Measurements from ENCODE around the gene VEPH1.

DNA sequence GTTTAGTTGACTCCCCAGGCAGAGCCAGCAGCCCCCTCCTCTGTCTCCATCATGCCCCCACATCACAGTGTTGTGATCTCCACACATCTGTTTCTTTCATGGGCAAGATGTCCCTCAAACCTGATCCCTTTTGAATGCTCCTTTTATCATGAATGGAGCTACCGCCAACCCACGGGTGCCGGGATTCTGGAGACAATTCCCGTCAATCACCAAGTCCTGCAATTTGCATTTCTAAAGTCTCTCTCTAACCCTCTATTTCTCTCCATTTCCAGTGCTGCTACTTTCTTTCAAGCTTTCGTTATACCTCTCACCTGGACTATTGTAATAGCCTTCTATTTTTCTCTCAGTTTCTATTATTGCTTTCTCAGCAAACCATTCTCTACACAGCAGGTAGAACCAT, 253.6 kb downstream of the VEPH1 start:
- TF ChIP-seq, protein P1, sequence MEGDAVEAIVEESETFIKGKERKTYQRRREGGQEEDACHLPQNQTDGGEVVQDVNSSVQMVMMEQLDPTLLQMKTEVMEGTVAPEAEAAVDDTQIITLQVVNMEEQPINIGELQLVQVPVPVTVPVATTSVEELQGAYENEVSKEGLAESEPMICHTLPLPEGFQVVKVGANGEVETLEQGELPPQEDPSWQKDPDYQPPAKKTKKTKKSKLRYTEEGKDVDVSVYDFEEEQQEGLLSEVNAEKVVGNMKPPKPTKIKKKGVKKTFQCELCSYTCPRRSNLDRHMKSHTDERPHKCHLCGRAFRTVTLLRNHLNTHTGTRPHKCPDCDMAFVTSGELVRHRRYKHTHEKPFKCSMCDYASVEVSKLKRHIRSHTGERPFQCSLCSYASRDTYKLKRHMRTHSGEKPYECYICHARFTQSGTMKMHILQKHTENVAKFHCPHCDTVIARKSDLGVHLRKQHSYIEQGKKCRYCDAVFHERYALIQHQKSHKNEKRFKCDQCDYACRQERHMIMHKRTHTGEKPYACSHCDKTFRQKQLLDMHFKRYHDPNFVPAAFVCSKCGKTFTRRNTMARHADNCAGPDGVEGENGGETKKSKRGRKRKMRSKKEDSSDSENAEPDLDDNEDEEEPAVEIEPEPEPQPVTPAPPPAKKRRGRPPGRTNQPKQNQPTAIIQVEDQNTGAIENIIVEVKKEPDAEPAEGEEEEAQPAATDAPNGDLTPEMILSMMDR (IDR thresholded peaks at IDR 0.05; ENCODE audit: low read depth, low read length, poor library complexity, severe bottlenecking): no peak
- no peak for TF ChIP-seq EZH2phosphoT487 (IDR thresholded peaks at IDR 0.05; ENCODE audit: borderline replicate concordance, low read length)

Measured in DOHH2 (cell line).